ENCODE results near the gene ITSN1.
"Not testable (repeated sequence)": the region's sequence is repeated elsewhere in the genome, so short reads cannot be mapped to it uniquely, and the experiment has no call there.

Gene ITSN1

DNA sequence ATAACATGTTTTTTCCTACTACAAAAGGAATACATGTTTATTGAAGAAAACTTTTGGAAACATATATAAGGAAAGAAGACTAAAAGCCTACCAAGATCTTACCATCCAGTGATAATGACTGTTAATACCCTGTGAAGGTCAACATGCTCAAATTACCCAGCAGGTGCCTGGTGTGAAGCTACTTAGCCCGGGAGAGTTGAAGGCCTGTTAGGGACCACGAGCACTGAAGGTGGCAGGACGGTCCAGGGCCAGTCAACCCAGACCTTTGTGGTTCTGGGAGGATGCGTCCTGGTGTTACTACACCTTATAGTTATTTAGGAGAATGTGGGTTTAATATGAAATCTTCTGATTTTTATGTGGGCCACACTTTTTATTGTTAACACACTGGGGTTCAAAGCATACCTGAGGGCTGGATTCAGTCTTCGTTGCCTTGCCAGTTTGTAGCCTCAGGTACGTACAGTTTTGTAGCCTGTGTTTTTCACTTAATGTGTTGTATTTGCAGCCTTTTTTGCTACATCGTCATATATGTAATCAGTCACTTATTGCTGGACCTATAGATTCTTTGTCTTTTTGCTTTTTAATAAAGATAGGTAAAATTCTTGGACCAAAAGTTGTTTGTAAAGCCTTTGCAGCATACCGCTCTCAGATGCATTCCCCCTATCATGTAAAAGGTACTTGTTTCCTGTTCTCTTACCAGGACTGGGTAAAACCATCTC lies 9.8 kb downstream of the ITSN1 start:
- FAIRE-seq, result no peak

DNA sequence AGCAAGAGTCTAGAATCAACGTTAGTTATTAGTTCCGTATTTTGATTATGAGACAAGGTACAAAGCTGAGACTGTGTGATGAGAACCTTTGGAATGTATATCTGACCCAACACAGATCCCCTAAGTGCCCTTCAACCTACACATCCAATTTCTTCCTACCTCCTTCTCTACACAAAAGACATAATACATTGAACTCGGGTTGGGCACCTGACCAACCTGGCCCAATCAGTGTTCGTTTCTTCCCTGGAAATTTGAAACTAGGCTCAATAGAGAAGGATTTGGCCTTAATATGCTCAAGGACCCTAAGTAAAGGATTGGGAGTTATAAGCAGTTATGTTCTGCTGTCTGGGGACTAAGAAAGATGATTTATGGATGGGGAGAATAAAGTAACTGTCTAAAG lies 12.1 kb downstream of the ITSN1 start:
- FAIRE-seq, result no peak

- no peak for FAIRE-seq
These were observed 13.4 kb downstream of the ITSN1 start for GRCh38 chr21:33655588-33656221.

DNA sequence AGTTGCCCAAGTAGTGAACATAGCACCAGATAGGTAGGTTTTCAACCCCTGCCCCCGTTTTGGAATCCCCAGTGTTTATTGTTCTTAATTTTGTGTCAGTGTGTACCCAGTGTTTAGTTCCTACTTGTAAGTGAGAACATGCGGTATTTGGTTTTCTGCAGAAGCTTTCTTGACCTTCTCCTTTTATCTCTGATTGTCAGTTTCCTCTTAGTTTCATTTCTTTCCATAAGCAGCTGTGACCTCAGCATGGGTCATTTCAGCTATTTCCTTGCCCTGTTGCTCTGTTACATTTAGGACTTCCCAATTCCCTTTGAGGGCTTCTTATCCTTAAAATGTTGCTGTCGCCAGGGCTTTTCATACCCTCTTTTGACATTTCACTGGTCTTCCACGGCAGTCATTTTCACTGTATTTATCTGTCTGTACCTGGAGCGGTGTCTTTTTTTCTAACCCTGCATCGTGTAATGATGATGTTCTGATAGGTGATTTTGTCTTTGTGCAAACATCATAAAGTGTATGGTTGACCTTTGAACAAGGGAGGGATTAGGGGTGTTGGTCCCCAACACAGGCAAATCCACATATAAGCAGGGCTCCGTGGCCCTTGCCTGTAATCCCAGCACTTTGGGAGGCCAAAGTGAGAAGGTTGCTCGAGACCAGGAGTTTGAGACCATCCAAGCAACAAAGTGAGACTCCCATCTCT lies 15.0 kb downstream of the ITSN1 start:
- FAIRE-seq, result no peak

DNA sequence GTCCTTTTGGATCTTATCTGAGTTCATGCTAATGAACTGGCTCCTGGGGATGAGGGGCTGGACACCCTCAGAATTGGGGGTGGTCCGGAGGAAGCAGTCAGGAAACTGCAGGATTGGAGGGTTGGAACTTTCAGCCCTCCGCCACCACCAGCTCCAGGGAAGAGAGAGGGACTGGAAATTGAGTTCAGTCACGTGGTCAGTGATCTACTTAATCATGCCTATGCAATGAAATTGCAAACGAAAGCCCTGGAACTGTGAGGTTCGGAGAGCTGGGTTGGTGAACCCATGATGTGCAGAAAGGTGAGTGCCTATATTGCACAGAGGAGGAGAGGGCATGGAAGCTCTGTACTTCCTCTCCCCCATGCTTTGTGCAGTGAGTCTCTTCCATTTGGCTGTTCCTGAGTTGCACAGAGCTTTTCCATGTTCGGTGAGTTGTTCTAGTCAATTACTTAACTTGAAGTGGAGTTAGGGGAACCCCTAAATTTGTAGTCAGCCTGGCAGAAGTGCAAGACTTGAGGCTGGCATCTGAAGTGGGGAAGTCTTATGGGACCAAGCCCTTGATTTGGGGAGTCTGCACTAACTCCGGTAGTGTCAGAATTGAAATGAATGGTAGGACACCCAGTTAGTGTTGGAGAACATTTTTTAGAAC lies 16.7 kb downstream of the ITSN1 start:
- no peak for FAIRE-seq

- no peak for FAIRE-seq
These were observed 17.3 kb downstream of the ITSN1 start for GRCh38 chr21:33659568-33659949.

DNA sequence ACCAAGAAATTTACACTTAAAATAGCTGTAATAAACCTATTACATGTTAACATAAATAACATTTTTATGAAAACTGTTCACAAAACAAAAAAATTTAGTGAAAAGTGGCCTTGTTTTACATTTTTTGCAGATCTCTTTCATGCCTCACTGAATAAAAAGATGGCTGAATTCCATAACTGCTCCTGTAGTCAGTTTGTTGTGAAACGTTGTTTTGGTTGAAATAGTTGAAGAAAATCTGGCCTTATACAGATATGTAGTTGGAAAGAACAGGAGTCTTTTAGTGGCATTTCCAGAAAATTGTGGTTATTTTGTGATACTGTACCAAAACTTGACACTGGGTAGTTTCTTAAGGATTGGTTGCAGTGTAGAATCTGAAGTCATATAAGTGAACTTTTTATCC lies 18.1 kb downstream of the ITSN1 start:
- peak; percentile 80 for FAIRE-seq

DNA sequence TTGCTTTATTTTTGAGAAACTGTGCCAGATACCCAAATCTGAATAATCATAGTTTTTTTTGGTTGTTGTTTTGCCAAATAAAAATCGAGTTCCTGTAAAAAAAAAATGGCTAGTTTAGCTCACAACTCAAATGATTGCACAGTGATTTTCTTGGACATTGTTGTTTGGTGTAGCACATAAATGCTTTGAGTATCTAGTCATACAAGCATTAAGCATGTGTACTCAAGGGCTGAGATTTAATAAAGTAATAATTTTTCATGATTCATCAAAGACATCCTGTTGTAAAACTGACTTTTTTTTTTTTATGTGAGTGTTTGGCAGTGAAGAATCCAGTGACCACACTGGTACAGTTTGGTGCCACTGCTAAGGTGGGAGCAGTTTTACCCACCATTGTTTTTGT lies 18.8 kb downstream of the ITSN1 start:
- FAIRE-seq, result no peak

GRCh38 chr21:33662046-33662445 lies 19.7 kb downstream of the ITSN1 start:
- FAIRE-seq, result no peak

DNA sequence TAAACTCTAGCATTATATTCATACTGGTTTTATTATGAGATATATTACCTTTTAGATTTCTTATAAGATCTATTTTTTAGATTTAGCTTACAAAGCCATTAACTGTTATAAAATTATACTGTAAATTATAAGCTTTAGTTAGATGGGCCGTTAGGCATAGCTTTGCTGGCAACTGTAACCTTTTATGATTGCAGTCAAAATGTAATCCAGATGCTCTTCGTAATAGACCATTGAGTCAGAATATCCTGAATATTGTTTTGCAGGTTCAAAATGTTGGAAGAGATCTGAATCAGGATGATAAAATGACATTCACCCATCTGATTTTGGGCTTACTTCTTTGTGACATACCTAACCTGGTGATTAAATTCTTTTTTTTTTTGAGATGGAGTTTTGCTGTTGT lies 20.9 kb downstream of the ITSN1 start:
- FAIRE-seq, result peak; percentile 23

DNA sequence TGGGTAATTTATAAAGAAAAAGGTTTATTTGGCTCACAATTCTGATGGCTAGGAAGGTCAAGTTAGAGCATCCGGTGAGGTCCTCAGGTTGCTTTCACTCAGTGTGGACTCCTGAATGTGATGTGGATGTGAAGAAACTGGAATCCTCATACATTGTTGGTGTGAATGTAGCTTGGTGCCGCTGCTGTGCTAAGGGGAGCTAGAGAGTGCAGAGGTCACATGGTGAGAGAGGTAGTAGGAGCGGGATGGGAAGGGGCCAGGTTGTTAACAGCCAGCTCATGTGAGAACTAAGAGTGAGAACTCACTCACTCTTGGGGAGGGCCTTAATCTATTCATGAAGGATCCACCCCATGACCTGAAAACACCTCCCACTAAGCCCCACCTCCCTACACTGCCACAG lies 21.8 kb downstream of the ITSN1 start:
- no peak for FAIRE-seq

DNA sequence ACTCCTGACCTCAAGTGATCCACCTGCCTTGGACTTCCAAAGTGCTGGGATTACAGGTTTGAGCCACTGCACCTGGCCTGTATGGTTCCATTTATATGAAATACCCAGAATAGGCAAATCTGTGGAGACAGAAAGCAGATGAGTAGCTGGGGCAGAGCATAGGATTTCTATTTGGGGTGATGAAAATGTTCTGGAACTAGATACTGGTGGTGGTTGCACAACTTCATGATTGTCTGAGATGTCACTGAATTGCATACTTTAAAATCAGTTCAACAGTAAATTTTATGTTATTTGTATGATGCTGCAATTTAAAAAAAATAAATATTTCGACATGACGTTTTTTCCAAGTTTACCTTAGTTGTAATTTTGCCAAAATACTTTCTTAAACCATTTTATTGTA lies 23.9 kb downstream of the ITSN1 start:
- FAIRE-seq, result no peak

DNA sequence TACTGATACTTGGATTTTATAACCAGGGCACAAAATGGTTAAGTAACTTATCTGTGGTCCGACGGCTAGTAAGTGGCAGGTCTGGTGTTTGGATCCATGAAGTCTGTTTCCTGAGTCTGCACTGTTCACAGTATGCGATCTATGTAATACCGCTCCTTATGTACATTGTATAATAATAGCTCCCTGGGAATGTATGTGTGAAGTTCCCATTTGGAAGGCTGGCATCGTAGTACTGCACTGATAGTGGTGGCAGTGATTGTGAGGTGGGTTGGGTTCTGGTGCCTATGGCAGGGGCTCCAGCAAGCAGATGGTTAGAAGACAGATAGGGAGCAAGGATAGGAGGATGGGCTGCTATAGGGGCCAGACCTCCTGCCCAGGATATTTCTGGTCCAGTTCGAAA lies 25.3 kb downstream of the ITSN1 start:
- no peak for FAIRE-seq

GRCh38 chr21:33668180-33668579 lies 25.9 kb downstream of the ITSN1 start:
- FAIRE-seq, result no peak

DNA sequence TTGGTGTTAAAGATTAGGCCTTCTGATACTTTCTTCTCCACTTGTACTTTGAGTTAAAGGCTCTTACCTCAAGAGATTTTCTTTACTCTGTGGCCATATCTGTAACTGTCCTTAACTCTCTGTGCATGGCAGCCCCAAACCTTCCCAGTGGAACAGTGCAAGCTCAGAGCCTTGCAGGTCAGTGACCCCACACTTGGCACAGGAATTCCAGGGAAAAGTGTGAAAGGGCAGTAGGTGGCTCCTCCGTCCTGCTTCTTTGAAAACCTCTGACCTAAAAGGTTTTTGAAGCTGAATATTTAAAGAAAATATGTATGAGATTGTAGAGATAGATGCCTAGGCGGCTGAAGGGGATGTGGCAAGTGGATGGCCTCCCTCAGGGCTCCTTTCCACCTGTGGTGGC lies 26.3 kb downstream of the ITSN1 start:
- FAIRE-seq, result no peak

GRCh38 chr21:33670076-33670978 lies 28.0 kb downstream of the ITSN1 start:
- FAIRE-seq, result no peak

DNA sequence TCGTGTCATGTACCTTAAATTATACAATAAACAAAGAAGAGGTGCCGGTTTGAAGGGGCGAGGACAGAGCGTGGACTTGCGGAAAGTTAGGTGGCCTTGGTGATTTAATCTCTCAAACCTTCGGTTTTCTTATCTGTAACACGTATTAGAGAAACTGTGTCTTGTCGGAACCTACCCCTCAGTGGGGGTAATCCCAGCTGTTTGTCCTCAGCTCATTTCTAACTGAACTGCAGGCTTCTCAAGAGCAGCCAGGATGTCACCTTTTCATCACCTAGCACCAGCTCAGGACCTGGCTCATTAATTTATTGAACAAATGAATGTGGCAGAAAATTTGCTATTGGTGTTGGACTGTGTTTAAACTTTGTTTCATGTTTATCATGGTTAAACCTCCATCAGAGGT lies 31.2 kb downstream of the ITSN1 start:
- FAIRE-seq, result no peak

DNA sequence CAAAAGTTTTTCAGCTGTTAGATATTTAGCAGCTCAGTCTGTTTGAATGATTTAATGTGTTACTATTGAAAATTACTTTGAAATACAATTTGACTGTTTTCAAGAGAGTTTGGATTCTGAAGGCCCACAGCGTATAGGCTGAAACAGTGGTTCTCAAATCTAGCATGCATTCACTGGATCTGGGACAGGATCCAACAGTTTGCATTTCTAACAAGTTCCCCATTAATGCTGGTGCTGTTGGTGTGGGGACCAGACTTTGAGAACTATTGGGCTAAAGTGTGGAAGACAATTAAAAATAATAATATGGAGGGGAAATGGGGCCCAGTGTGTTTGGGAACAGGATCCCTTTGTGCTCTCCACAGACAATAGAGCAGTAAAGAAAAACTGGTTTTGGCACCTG lies 31.9 kb downstream of the ITSN1 start:
- no peak for FAIRE-seq

DNA sequence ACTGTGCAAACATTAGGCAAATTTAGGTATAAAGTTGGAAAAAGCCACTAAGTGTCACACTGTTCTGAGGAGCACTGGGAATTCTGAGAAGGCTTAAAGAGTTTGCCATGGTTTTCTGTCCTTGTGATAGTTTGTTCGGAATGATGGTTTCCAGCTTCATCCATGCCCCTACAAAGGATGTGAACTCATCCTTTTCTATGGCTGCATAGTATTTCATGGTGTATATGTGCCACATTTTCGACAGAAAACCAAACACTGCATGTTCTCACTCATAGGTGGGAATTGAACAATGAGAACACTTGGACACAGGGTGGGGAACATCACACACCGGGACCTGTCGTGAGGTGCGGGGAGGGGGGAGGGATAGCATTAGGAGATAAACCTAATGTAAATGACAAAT lies 34.4 kb downstream of the ITSN1 start:
- FAIRE-seq, result not testable (repeated sequence)

GRCh38 chr21:33677450-33677849 lies 35.1 kb downstream of the ITSN1 start:
- no peak for FAIRE-seq

DNA sequence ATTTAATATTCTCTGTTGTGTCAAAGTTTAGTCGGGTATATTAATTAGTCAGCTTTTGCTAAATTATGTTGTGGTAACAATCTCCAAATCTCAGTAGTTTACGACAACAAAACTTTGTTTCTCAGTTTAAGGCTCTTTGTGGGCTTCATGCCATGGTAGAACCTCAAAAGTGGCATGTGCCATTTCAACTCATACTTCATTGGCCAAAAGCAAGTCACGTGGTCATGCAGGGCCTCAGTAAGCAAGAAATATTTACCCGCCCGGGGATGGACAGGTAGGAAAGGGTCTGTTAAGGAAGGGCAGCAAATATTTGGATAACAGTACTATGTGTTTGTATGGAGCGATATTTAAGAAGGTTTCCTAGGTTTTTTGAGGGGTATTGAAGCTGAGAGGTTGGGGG lies 38.6 kb downstream of the ITSN1 start:
- no peak for FAIRE-seq

DNA sequence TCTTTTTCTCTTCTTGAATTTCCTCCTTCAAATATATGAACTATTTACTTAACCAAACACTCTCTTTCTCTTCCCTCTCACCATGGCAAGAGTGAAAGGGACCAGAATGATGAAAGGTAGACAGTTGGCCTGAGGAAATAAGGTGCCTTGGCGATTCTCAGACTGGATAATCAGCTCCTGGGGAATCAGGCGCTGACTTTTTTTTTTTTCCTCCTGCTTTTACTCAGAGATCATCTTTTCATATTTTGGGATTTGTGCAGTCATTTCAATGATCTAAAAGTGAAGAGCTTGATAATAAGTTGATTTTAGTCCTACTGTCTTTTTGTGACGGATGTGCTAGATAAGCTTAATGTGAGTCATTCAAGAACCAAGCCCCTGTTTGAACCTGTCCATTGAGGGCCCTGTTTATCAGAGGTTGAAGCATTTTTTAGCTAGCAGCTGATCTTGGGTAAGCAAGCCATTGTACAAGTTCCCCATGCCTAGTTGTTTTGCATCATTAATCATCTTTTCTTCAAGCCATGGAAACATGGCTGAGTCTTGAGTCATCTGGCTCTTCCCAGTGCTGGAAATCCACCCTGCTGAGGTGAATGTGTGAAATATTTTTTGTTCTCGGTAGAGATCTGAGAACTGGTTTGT lies 40.8 kb downstream of the ITSN1 start:
- no peak for FAIRE-seq

All from endometrium (tissue), 2 donors.